HG03439 (cell line): ENCODE results near the gene CDH12.

Source experiments
- ATAC-seq: cut with Tn5 transposase; IDR thresholded peaks from one replicate; pipeline ENCODE4 v1.9.1; 2021; ENCODE audit warnings: mild to moderate bottlenecking, moderate library complexity; ENCODE audit not compliant: unreplicated experiment

The CDH12 gene

DNA sequence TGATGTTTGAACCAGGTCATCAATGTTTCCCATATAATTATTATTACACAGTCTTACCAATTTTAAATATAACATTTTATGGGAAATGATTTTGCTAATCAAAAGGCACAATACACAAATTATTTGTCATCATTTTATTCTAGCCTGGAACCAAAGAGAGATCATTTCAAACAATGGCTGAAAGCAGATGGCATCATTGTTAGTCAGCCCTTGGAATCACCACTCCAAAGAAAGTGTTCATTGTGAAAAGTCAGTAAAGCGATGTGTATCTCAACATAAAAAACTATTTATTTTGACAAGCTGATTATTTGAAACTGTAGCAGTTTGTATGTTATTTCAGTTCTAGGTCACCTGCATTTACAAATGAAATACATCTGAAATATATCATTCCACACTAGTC, 1068.7 kb downstream of the CDH12 start:
- ATAC-seq: no peak

DNA sequence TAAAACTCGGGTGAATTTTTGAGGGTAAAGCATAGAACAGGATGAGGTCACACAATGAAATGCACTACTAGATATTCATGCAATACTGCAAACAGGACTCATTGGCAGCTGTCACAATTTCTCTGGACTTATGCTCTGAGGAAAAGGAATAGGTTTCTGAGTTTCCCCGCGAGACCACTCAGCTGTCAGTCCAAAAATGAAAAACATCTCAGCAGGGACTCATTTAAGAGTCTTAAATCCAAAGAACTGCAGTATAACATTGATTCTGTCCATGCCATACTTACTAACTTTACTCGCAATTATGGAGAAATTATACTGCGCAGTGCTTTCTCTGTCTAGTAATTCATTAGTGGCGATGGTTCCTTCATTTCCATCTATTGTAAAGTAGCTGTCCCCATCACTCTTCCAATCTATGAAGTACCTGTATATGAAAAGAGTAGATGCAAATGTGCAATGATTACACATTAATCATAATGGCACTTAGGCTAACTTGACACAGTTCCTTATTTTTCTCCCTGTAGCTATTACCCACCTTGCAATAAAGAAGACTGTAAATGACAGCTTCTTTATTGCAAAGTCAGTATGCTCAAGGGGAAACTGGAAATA, 1070.0 kb downstream of the CDH12 start:
- ATAC-seq: no peak

DNA sequence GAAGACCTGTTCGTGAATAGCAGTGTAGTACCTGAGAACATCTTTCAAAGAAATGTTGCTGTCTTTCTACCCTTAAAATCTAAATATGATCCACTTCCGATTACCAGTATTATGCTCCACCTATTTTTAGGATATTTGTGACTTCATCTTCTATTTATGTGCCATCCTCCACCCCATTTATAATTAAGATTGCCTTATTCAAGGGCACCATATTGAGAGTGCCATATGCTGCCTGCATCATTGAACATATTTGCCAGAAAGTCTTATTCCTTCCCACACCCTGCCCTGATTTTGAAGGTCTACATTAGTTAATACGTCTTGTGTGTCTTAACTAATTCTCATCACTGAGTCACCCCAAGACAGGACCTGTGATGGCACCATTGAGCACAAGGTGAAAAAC, 1076.7 kb downstream of the CDH12 start:
- no peak for ATAC-seq

DNA sequence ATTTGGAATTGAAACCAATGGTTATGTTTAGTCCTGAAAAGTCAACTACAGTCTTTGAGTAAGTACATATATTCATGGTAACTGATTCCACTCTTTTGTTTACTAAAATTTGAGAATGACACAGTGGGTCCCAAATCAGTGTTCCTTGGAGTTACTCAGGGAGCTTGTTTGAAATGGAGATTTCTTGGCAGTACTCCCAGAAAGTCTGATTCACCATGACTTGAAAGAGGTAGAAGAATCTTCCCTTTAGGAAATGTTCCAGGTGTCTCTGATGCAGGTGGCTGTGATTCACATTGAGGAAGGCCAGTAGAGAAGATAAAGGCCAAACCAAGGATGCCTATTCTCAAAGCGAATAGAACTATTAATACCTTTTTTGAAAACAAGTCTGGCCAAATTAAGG, 1078.3 kb downstream of the CDH12 start:
- no peak for ATAC-seq

DNA sequence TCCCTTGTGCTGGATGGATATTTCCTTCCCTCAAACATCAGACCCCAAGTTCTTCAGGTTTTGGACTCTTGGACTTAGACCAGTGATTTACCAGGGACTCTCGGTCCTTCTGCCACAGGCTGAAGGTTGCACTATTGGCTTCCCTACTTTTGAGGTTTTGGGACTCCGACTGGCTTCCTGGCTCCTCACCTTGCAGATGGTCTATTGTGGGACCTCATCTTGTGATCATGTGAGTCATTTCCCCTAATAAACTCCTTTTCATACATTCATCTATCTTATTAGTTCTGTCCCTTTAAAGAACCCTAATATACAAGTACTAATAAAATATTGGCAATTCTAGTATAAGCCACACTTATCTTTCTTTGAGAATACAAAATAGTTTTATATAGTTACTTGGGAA, 1078.9 kb downstream of the CDH12 start:
- ATAC-seq: no peak

DNA sequence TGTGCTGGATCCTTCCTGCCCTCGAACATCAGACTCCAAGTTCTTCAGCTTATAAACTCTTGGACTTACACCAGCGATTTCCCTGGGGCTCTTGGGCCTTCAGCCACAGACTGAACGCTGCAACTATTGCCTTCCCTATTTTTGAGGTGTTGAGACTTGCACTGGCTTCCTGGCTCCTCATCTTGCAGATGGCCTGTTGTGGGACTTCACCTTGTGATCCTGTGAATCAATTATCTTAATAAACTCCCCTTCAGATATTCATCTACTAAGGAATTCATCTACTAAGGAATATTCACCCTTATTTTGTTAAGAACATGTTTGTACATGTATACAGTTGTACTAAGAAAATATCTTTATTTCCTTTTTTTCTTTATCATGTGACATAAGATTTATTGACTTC, 1079.7 kb downstream of the CDH12 start:
- no peak for ATAC-seq

DNA sequence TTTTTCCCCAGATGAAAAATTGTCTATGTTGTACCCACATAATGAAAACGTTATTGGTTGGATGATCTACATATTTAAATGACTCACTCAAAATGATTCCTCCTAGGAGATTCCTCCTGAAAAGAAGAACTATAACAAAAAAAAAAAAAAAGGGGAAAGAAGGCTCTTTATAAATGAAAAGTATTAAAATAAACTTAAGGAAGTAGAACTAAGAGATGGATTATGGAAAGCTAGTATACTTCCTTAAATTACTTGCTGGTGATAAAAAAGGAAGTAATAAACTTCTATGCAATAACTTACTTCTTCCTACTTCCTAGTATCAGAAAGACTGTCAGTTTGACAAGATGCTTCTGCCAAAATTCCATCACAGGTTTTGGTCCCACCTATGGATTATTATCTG, 1087.7 kb downstream of the CDH12 start:
- no peak for ATAC-seq

DNA sequence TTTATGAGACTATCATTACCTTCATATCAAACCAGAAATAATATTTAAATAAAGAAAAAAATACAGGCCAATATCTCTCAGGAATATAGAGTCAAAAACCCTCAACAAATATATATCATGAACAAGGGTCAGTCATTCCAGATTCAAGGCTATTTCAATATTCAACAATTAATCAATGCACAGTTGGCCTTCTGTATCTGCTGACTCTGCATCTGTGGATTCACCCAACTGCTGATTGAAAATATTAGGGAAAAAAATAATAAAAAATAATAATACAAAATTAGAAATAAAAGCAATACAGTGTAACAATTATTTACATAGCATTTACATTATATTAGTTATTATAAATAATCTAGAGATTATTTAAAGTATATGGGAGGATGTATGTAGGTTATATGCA, 1114.0 kb downstream of the CDH12 start:
- no peak for ATAC-seq

DNA sequence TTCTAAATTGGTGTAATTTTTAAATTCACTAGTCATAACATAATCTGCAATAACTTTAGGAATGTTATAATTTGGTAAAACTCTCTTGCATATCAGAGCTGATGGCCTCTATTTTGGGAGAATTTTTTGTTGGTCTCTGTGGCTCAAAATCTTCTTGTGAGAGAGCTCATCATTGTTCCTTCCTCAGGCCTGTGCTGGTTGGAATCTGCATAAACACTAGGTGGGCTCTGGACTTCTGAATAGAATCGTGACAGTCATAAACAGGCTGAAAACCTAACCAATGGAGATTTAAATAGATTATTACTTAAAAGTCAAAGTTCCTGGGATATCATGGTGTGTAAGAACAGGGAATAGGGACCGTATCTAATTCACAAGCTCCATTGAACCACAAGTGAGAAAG, 1129.6 kb downstream of the CDH12 start:
- no peak for ATAC-seq

DNA sequence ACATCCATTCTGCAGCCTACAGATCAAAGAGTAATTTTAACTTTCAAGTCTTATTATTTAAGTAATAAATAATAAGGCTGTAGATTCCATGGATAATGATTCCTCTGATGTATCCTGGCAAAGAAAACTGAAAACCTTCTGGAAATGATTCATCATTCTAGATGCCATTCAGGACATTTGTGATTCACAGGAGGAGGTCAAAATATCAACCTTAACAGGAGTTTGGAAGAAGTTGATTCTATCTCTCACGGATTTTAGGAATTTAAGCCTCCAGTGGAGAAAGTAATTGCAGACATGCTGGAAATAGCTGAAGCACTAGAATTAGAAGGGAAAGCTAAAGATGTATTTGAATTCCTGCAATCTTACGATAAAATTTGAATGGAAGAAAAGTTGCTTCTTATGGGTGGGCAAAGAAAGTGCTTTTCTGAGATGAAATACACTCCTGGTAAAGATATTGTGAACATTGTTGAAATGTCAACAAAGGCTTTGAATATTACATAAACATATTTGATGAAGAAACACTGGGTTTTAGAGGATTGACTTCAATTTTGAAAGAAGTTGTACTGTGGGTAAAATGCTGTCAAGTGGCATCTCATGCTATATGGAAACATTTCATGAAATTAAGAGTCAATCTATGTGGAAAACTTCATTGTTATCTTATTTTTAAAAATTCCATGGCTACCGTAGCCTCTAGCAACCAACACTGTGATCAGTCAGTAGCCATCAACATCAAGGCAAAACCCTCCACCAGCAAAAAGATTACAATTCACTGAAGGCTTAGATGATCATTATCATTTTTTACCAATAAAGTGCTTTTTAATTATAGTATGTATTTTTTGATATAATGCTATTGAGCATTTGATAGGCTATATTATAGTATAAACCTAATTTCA, 1141.0 kb downstream of the CDH12 start:
- ATAC-seq: no peak

DNA sequence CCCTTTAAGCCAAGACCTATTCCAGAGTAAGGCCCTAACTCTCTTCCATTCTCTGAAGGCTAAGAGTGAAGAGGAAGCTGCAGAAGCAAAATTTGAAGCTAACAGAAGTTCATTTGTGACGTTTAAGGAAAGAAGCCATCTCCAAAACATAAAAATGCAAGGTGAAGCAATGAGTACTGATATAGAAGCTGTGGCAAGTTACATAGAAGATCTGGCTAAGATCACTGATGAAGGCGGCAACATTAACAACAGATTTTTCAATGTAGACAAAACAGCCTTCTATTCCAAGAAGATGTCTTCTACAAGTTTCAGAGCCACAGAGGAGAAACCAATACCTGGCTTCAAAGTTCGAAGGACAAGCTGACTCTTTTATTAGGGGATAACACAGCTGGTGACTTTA, 1143.4 kb downstream of the CDH12 start:
- ATAC-seq: no peak

DNA sequence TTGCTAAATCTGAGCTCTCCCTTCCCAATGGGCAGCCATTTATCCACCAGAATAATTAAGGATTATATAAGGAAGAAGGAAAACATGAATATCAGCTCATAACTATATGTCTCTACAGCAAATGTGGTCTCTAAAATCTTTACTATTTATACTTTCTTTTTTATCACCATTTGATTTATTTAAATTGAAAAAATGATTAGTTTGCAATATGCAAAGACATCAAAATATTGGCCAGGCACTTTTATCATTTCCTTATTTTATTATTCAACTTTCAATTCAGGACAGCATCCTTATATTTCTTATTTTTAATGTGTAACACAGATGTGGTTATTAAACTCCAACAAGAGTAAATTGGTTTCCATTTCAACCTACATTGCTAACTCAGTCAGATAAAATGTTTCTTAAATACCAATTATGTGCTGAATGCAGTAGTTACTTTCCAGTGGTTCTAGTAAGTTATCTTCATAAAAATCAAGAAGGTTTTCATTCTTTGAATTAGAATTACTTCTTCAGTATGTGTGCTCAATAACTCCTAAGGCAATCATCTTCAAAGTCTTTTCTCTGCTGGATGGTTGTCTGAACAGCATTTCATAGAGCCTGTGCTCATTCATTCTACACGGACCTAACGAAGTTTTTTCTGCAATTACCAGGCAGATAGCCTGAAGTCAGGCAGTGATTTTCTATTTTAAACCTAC, 1148.0 kb downstream of the CDH12 start:
- ATAC-seq: no peak

DNA sequence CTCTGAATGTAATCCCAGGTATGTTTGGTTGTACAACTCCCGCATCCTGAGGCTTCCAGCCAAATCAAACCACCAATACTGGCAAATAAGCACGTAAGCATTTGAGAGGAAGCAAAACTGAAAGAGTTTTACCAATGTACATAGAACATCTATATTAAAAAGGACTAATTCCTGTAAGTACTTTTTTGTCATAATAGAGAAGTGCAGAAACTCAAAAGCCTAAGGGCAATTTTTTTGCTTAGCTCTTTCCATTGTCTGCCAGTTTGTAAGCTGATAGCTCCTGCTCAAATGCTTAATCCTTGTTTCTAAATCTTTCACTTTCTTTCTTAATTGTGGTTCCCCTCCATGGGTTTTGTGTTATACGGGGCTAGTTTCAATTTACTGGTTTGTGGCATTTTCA, 1151.8 kb downstream of the CDH12 start:
- ATAC-seq: no peak
